HFF-Myc (cell line): Measurements from ENCODE around the gene GFRA1.

Experiments
- DNase-seq: peaks from one replicate; pipeline ENCODE4 v3.0.0-alpha.2; 2011; ENCODE audit warnings: low read depth; ENCODE audit errors: extremely low read depth
- H3K4me3 ChIP-seq: replicated peaks from 2 replicates; pipeline ENCODE4 v1.5.1; 2011; ENCODE audit warnings: low read depth, mild to moderate bottlenecking, control low read depth, low read length
- TF ChIP-seq, protein P1 (sequence below): IDR thresholded peaks from 2 replicates; pipeline ENCODE4 v1.5.1; 2012; ENCODE audit warnings: mild to moderate bottlenecking, low read depth, low read length, control low read depth; ENCODE audit errors: missing control alignments

The GFRA1 gene

GRCh38 chr10:116121640-116122525, 151.1 kb downstream of the GFRA1 start:
- DNase-seq, result no peak
- TF ChIP-seq, protein P1, sequence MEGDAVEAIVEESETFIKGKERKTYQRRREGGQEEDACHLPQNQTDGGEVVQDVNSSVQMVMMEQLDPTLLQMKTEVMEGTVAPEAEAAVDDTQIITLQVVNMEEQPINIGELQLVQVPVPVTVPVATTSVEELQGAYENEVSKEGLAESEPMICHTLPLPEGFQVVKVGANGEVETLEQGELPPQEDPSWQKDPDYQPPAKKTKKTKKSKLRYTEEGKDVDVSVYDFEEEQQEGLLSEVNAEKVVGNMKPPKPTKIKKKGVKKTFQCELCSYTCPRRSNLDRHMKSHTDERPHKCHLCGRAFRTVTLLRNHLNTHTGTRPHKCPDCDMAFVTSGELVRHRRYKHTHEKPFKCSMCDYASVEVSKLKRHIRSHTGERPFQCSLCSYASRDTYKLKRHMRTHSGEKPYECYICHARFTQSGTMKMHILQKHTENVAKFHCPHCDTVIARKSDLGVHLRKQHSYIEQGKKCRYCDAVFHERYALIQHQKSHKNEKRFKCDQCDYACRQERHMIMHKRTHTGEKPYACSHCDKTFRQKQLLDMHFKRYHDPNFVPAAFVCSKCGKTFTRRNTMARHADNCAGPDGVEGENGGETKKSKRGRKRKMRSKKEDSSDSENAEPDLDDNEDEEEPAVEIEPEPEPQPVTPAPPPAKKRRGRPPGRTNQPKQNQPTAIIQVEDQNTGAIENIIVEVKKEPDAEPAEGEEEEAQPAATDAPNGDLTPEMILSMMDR, result no peak
- H3K4me3 ChIP-seq, result no peak overlapping the region

- TF ChIP-seq, protein P1, result peak; percentile 49
- DNase-seq, result no peak
Measured at GRCh38 chr10:116120688-116121455, 152.1 kb downstream of the GFRA1 start.

DNA sequence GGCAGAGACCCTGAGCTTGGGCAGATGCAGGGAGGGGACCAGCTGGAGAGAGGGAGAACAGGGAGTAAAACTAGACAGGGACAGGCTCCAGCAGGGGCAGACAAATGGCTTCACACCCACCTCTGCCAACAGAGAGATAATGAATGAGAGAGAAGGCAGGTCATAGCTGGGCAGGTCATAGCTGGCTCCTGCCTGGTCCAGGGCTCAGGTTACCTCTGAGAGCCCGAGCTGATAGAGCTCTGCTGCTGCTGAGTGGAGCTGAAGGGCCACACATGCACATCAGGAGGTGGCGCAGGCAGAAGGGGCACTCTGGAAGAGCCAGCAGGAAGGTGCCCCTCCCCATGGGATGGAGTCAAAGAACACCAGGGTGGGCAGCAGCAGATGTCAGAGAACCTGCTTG, 154.2 kb downstream of the GFRA1 start:
- no peak for DNase-seq
- TF ChIP-seq, protein P1, result no peak
- no peak overlapping the region for H3K4me3 ChIP-seq

More at GRCh38 chr10:116120688-116121455, 152.1 kb downstream of the GFRA1 start:
- H3K4me3 ChIP-seq, result no peak overlapping the region

GRCh38 chr10:116115797-116116196, 157.2 kb downstream of the GFRA1 start:
- TF ChIP-seq, protein P1, result no peak
- DNase-seq, result no peak
- no peak overlapping the region for H3K4me3 ChIP-seq

GRCh38 chr10:116115036-116115641, 157.9 kb downstream of the GFRA1 start:
- H3K4me3 ChIP-seq, result no peak overlapping the region
- DNase-seq, result no peak
- TF ChIP-seq, protein P1, result no peak

DNA sequence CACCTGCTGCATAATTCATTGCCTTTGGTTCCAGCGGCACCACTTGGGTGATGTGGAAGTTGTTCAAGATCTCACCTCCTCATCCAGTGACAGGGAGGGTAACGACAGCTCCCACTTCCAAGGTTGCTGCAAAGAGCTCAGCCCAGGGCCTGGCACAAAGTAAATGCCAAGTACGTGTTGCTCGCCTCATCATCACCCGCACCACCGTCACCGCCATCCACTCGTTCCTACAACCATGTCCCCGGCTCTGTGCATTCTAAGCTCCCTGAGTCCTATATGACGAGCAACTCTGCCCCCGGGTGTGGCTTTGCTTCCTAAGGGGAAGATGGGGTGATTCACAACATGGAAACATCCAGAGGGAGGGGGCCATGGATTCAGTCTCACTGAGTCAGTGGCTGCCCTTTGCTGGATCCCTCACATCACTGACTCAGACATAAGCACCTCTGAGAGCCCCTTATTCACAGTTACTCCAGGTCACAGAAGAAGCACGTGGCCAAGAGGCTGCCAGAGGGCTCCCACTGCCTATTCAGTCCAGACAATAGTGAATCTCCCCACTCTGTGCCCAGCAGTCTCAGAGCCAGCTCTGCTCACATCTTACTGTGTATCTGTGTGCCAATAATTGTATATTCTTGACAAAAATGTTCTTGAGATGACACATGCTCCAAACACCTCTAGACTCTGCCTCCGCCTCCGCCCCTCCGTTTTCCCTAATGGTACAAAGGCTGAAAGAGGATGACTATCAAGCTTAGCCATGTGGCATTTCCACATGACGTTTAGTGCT, 159.1 kb downstream of the GFRA1 start:
- no peak overlapping the region for H3K4me3 ChIP-seq
- TF ChIP-seq, protein P1, result no peak
- DNase-seq, result no peak
